ENCODE results near the gene XKR3.

XKR3 gene

DNA sequence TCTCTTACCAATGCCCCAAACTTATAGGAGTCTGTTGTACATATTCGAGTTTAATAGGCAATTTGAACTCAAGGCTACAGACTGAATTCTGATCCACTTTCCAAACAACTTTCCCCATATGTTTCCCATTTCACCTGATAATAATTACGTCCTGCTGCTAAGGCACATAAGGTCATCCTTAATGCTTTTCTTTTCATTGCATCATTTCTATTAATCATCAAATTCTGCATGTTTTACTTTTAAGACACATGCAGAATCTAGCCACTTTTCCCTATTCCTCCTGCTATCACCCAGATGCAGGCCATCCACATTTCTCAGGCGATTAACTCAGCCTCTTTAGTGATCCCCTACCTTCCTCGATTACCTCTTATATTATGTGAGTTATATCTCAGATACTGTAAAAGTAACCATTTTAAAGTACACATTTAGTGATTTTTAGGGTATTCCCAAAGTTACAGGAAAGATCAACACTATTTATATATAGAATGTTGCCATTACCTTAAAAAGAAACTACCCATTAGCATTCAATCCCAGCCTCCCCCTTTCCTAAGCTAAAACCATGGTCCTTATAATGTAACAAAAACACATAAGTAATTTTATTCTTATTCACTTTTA lies 14.9 kb downstream of the XKR3 start:
- Histone ChIP-seq H3K36me3 (no peaks in the 10 kb centered on the region), H3K27me3 (no peaks in the 10 kb centered on the region), H3K9me3 (no peaks in the 10 kb centered on the region), H3K4me1 (ENCODE audit: control insufficient read depth in 1 of 2, insufficient read depth in 1 of 2, low read depth in 1 of 2, low read length in 1 of 2) (no peaks in the 10 kb centered on the region), H3K4me3 (ENCODE audit: low read depth in 1 of 2, low read length in 1 of 2) (no peak overlapping the region), H3K27ac (no peak overlapping the region)
- no peak for TF ChIP-seq CTCF (IDR thresholded peaks at IDR 0.05)

DNA sequence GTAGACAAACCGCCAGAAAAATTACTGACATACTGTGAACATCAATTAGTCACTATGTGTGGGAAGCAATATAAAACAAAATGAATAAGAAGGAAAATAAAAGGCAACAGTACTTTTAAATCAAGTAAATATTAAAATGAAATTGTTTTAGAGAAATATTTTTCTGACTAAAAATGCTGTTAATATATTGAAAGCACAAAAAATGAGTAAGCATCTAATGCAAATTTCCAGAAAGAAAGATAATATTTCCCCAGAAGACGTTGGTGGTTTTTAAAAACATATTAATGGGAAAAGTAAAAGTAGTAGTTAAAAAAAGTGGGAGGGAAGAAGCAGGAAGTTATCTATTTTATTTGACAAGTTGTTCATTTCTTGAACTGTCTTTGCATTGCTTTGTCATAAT lies 16.5 kb downstream of the XKR3 start:
- H3K4me1 ChIP-seq (ENCODE audit: control insufficient read depth in 1 of 2, insufficient read depth in 1 of 2, low read depth in 1 of 2, low read length in 1 of 2): no peaks in the 10 kb centered on the region
- H3K4me3 ChIP-seq (ENCODE audit: low read depth in 1 of 2, low read length in 1 of 2): no peak overlapping the region
- no peaks in the 10 kb centered on the region for H3K27me3 ChIP-seq
- H3K36me3 ChIP-seq: no peaks in the 10 kb centered on the region
- no peak for TF ChIP-seq CTCF (IDR thresholded peaks at IDR 0.05)
- H3K27ac ChIP-seq: no peak overlapping the region
- H3K9me3 ChIP-seq: no peaks in the 10 kb centered on the region

DNA sequence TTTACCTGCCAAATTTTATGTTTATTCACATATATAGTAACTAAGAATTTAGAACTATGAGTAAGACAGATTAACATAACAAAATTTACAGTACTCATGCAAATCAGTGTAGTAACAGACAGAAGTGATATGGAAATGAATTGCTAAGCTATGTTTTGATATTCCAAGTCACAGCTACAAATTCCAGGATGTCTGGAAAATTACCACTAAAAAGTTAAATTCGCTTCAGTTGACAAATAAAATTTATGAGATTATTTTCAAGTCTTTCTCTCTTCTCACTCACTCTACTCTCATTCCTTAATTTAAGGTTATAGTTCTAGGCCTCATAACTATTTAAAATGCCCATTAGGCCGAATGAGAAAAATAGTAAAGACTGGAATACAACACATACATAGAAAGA lies 18.1 kb downstream of the XKR3 start:
- no peak for TF ChIP-seq CTCF (IDR thresholded peaks at IDR 0.05)
- Histone ChIP-seq H3K27me3 (no peaks in the 10 kb centered on the region), H3K27ac (no peak overlapping the region), H3K4me1 (ENCODE audit: control insufficient read depth in 1 of 2, insufficient read depth in 1 of 2, low read depth in 1 of 2, low read length in 1 of 2) (no peaks in the 10 kb centered on the region), H3K9me3 (no peaks in the 10 kb centered on the region), H3K36me3 (no peaks in the 10 kb centered on the region), H3K4me3 (ENCODE audit: low read depth in 1 of 2, low read length in 1 of 2) (no peak overlapping the region)

- Histone ChIP-seq H3K36me3 (no peaks in the 10 kb centered on the region), H3K9me3 (no peaks in the 10 kb centered on the region), H3K27me3 (no peaks in the 10 kb centered on the region), H3K27ac (no peak overlapping the region), H3K4me3 (ENCODE audit: low read depth in 1 of 2, low read length in 1 of 2) (no peak overlapping the region), H3K4me1 (ENCODE audit: control insufficient read depth in 1 of 2, insufficient read depth in 1 of 2, low read depth in 1 of 2, low read length in 1 of 2) (no peaks in the 10 kb centered on the region)
- TF ChIP-seq CTCF (IDR thresholded peaks at IDR 0.05): no peak
These were observed 18.8 kb downstream of the XKR3 start for GRCh38 chr22:16806401-16806800.

- Histone ChIP-seq H3K27ac (no peak overlapping the region), H3K9me3 (no peaks in the 10 kb centered on the region), H3K36me3 (no peaks in the 10 kb centered on the region), H3K4me1 (ENCODE audit: control insufficient read depth in 1 of 2, insufficient read depth in 1 of 2, low read depth in 1 of 2, low read length in 1 of 2) (no peaks in the 10 kb centered on the region), H3K4me3 (ENCODE audit: low read depth in 1 of 2, low read length in 1 of 2) (no peak overlapping the region), H3K27me3 (no peaks in the 10 kb centered on the region)
- TF ChIP-seq CTCF (IDR thresholded peaks at IDR 0.05): no peak
These were observed 20.3 kb downstream of the XKR3 start for GRCh38 chr22:16804882-16805281.
